ENCODE results near the gene BABAM2.
"Not testable (repeated sequence)": the region's sequence is repeated elsewhere in the genome, so short reads cannot be mapped to it uniquely, and the experiment has no call there.

BABAM2 gene

DNA sequence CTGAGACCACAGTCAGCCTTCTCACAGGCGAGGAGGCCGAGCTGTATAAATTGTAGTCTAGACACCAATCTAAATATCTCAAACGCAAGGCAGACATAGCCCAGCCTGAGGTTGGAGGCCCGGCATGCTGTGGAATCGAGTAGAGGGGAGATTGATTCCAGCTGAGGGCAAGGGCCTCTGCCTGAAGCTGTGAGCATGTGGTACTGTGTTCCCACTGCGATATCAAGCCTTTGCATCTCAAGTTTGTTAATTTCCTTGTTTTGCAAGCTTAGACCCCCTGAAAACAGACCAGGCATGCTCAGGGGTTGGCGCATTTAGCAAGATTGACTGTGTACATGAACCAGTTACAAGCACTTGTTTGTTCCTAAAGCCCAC lies 437.0 kb downstream of the BABAM2 start:
- no peak overlapping the region for H3K4me3 ChIP-seq (ENCODE audit: low read depth, low read length)
- TF ChIP-seq, protein P1, sequence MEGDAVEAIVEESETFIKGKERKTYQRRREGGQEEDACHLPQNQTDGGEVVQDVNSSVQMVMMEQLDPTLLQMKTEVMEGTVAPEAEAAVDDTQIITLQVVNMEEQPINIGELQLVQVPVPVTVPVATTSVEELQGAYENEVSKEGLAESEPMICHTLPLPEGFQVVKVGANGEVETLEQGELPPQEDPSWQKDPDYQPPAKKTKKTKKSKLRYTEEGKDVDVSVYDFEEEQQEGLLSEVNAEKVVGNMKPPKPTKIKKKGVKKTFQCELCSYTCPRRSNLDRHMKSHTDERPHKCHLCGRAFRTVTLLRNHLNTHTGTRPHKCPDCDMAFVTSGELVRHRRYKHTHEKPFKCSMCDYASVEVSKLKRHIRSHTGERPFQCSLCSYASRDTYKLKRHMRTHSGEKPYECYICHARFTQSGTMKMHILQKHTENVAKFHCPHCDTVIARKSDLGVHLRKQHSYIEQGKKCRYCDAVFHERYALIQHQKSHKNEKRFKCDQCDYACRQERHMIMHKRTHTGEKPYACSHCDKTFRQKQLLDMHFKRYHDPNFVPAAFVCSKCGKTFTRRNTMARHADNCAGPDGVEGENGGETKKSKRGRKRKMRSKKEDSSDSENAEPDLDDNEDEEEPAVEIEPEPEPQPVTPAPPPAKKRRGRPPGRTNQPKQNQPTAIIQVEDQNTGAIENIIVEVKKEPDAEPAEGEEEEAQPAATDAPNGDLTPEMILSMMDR (IDR thresholded peaks at IDR 0.05; ENCODE audit: low read depth, low read length, missing control alignments), result no peak
- no peak for DNase-seq (ENCODE audit: low read depth)
- in situ Hi-C loops (cut with HindIII; ENCODE audit: low sequenced_read_pairs), result loop anchor here (5.0 kb wide), 1 partner anchor 50 kb away; no protein-coding TSS in a partner anchor

DNA sequence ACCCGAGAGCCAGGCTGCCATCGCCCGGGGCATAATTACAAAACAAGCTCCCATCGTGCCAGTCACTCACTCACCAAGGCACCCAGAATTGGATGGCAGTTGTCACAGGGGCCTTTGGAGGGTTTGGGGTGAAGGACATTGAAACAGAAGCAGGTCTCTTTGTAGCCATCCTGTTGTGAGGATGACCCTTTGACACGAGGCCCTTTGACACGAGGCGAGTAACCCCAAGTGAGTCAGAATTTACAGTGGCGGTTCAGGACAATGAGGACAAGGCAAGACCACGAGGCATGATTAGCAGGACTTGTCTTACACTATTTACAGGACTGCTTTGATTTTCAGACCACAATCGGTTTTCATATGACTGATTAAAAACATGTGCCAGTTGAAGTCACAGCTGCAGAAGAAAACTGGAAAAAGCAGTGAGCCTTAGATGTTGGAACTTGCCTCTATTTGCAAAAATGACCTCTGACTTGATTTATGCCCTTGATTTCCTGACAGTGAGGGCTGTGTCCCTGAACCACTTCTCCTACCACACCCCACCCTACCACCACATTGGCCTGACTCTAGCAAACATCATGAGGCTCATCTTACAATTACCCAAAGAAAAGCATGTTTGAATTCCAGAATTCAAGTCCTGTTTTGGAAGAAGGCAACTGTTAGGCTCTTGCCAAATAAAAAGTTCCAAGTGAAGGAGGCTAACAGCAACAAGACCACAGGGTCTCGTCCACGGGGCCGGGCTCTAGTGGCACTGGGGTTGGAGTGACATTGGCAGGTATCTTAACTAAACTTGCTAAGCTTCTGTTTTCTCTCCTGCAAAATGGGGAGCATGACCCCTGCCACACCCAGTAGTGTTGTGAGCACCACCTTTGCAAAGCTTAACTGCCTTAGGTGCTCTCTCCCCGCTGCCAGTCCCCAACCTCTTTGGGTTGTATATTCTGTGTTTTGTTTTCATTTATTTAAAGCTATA lies 437.7 kb downstream of the BABAM2 start:
- no peak for DNase-seq (ENCODE audit: low read depth)
- no peak overlapping the region for H3K4me3 ChIP-seq (ENCODE audit: low read depth, low read length)
- in situ Hi-C loops (cut with HindIII; ENCODE audit: low sequenced_read_pairs), result loop anchor here (5.0 kb wide), 1 partner anchor 51 kb away; no protein-coding TSS in a partner anchor
- TF ChIP-seq, protein P1 (IDR thresholded peaks at IDR 0.05; ENCODE audit: low read depth, low read length, missing control alignments), result no peak

DNA sequence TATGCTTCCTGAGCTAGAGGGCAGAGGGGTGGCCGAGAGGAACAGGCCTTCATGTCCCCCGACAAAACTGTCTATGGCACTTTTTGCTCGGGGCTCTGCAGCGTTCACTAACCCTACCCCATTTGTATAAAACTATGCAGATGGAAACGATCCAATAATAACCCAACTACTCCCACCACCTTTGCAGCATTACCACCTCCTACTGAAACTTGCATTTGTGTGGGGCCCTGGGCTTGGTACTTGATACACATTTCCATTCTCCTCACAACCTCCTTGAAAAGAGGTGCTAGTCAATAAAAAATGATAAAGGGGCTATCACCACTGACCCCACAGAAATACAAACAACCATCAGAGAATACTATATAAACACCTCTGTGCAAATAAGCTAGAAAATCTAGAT lies 438.7 kb downstream of the BABAM2 start:
- no peak for DNase-seq (ENCODE audit: low read depth)
- in situ Hi-C loops (cut with HindIII; ENCODE audit: low sequenced_read_pairs), result loop anchor here (5.0 kb wide), 1 partner anchor 52 kb away; no protein-coding TSS in a partner anchor
- no peak overlapping the region for H3K4me3 ChIP-seq (ENCODE audit: low read depth, low read length)
- TF ChIP-seq, protein P1 (IDR thresholded peaks at IDR 0.05; ENCODE audit: low read depth, low read length, missing control alignments), result no peak

DNA sequence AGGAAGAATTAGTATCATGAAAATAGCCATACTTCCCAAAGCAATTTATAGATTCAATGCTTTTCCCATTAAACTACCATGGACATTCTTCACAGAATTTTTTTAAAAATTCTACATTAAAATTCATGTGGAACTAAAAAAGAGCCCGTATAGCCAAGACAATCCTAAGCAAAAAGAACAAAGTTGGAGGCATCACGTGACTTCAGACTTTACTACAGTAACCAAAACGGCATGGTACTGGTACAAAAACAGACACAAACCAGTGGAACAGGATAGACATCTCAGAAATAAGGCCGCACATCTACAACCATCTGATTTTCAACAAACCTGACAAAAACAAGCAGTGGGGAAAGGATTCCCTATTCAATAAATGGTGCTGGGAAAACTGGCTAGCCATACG lies 440.2 kb downstream of the BABAM2 start:
- H3K4me3 ChIP-seq (ENCODE audit: low read depth, low read length); DNase-seq (ENCODE audit: low read depth); in situ Hi-C loops (cut with HindIII; ENCODE audit: low sequenced_read_pairs): not testable (repeated sequence)

DNA sequence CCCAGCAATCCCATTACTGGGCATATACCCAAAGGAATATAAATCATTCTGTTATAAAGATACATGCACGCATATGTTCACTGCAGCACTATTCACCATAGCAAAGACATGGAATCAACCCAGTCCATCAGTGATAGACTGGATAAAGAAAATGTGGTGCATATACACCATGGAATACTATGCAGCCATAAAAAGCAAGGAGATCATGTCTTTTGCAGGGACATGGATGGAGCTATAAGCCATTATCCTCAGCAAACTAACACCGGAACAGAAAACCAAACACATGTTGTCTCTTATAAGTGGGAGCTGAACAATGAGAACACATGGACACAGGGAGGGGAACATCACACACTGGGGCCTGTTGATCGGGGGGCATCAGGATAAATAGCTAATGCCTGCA lies 441.3 kb downstream of the BABAM2 start:
- H3K4me3 ChIP-seq (ENCODE audit: low read depth, low read length); DNase-seq (ENCODE audit: low read depth); in situ Hi-C loops (cut with HindIII; ENCODE audit: low sequenced_read_pairs): not testable (repeated sequence)

DNA sequence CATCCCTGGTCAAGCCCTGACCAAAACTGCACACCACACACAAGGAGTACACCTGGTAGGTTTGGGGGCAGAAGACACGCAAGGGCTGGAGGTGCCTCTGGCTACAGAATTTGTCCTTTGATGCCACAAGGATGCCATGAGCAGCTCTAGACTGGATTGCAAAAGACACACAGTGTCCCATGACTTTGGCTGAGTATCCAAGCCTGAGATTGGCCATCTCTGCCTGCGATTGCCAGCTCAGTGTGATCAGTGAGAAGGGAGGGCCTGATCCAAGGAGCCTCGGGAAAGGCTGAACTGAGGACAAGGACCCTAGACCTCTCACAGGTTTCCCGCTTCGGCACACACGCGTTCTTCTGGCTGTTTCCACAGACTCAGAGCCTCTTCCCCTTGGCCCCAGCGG lies 442.2 kb downstream of the BABAM2 start:
- DNase-seq (ENCODE audit: low read depth), result no peak
- H3K4me3 ChIP-seq (ENCODE audit: low read depth, low read length), result no peak overlapping the region
- TF ChIP-seq, protein P1 (IDR thresholded peaks at IDR 0.05; ENCODE audit: low read depth, low read length, missing control alignments), result no peak
- in situ Hi-C loops (cut with HindIII; ENCODE audit: low sequenced_read_pairs), result no loop called here

DNA sequence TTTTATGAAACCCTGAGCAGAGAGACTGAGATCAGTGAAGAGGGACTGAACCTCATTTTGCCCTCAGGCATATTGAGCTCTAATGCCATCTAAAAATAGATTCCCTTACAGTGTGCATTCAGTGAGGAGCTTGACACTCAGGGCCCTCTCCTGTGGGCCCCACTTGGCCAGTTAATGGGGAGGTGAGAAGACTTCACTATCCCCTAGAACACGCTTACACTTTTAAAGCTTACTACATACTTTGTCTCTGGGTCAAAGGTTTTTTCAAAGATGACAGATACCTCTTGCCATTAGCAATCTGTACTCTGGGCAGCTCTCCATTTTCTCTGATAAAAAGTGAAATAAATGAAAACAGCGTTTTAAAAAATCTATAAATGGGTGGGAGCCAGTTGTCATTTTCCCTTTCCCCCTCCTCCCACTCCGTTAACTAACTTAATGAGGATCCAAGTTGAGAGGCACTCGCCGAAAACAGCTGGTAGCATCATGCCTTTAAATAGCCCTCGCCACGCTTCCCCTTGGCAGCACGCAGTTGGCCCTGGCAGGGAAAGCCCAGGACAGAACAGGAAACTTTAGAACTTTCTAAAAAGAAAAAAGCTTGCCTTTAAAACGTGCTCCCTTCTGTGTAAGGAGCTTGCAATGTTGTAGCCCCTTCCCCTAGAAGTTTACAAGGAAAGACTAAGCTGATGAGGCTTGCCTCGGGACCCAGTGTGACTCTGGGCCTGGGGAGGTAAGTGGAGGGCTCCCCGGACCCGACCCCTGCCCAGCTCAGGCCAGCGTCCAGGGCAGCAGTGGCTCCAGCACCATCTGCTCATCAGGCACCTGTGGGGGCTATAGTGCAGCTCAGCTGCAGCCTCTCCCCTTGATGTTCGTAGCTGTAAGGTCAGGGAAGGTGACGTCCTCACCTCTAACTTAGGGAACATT lies 443.3 kb downstream of the BABAM2 start:
- TF ChIP-seq, protein P1 (IDR thresholded peaks at IDR 0.05; ENCODE audit: low read depth, low read length, missing control alignments), result no peak
- no peak overlapping the region for H3K4me3 ChIP-seq (ENCODE audit: low read depth, low read length)
- in situ Hi-C loops (cut with HindIII; ENCODE audit: low sequenced_read_pairs), result no loop called here
- no peak for DNase-seq (ENCODE audit: low read depth)

All from astrocyte of the cerebellum (primary cell).